ENCODE results near the gene OR2T35.

OR2T35 gene

GRCh38 chr1:248610301-248610700 is 34.8 kb downstream of the OR2T35 start:
- Histone ChIP-seq H3K27ac (no peak overlapping the region), H3K4me3 (no peak overlapping the region)
- DNase-seq (ENCODE audit: low spot score), result no peak
- no peak for TF ChIP-seq CTCF (IDR thresholded peaks at IDR 0.05)

GRCh38 chr1:248599396-248599795 is 45.7 kb downstream of the OR2T35 start:
- no peak for TF ChIP-seq CTCF (IDR thresholded peaks at IDR 0.05)
- no peak for DNase-seq (ENCODE audit: low spot score)
- no peak overlapping the region for H3K4me3 ChIP-seq
- H3K27ac ChIP-seq, result no peak overlapping the region

GRCh38 chr1:248597589-248597988 is 47.5 kb downstream of the OR2T35 start, which contains the start of gene OR2T10:
Gene OR2T10 (minus strand): TSS chr1:248597700. CDS start chr1:248593768, 3,932 bp downstream.
- no peak for TF ChIP-seq CTCF (IDR thresholded peaks at IDR 0.05)
- Histone ChIP-seq H3K27ac (no peak within 1 kb of the TSS), H3K4me3 (no peak within 1 kb of the TSS)
- no peak for DNase-seq (ENCODE audit: low spot score)

- no peak for DNase-seq (ENCODE audit: low spot score)
- H3K4me3 ChIP-seq, result no peak overlapping the region
- no peak for TF ChIP-seq CTCF (IDR thresholded peaks at IDR 0.05)
- no peak overlapping the region for H3K27ac ChIP-seq
Observed at GRCh38 chr1:248596615-248597014, 48.5 kb downstream of the OR2T35 start.

- Histone ChIP-seq H3K27ac (no peak overlapping the region), H3K4me3 (no peak overlapping the region)
- no peak for TF ChIP-seq CTCF (IDR thresholded peaks at IDR 0.05)
- DNase-seq (ENCODE audit: low spot score), result no peak
Observed at GRCh38 chr1:248593226-248593625, 51.9 kb downstream of the OR2T35 start.

DNA sequence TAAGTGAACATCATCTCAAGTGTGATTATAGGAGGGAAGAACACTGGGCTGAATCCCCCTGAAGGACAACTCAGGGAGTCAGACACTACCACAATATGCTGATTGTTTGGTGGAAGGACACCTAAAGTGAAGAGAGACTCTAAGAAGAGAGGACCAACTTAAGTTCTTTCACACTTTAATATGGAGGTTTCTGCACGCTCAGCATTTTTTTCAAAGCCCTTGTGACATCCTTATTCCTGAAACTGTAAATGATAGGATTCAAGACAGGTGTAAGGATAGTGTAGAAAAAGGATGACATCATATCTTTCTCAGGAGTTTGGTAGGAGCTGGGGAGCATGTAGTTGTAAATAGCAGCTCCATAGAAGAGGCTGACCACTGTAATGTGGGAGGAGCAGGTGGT is 52.4 kb downstream of the OR2T35 start:
- no peak for DNase-seq (ENCODE audit: low spot score)
- no peak for TF ChIP-seq CTCF (IDR thresholded peaks at IDR 0.05)
- Histone ChIP-seq H3K27ac (no peak overlapping the region), H3K4me3 (no peak overlapping the region)

- no peak for TF ChIP-seq CTCF (IDR thresholded peaks at IDR 0.05)
- H3K4me3 ChIP-seq, result no peak overlapping the region
- no peak for DNase-seq (ENCODE audit: low spot score)
- H3K27ac ChIP-seq, result no peak overlapping the region
Observed at GRCh38 chr1:248590055-248590454, 55.0 kb downstream of the OR2T35 start.

Measured in coronary artery (tissue), 2 donors.